HFFc6 (cell line): ENCODE data around the gene CBX8. TPM values are rescaled to one million over a fixed set of nuclear protein-coding genes. Genes with fewer than 3 reads are reported as not detected.

Experiments used
- DNase-seq: peaks from one replicate; pipeline ENCODE4 v3.0.0-alpha.2; 2018
- H3K27ac Mint-ChIP-seq: 2 replicates; pipeline ENCODE4 v1.8.0; 2020; ENCODE audit warnings: mild to moderate bottlenecking, mixed read lengths
- H3K27me3 Mint-ChIP-seq: 2 replicates; pipeline ENCODE4 v1.8.0; 2021; ENCODE audit warnings: mild to moderate bottlenecking, moderate library complexity, mixed read lengths; ENCODE audit not compliant: insufficient read depth
- H3K36me3 Mint-ChIP-seq: 2 replicates; pipeline ENCODE4 v1.8.0; 2021; ENCODE audit warnings: low read depth, mixed read lengths
- H3K4me1 Mint-ChIP-seq: 2 replicates; pipeline ENCODE4 v1.8.0; 2020; ENCODE audit warnings: low read depth, mixed read lengths
- H3K4me3 Mint-ChIP-seq: 2 replicates; pipeline ENCODE4 v1.8.0; 2020; ENCODE audit warnings: mild to moderate bottlenecking, moderate library complexity, mixed read lengths
- H3K9me3 Mint-ChIP-seq: 2 replicates; pipeline ENCODE4 v1.8.0; 2020; ENCODE audit warnings: mild to moderate bottlenecking, mixed read lengths
- CTCF ChIP-seq: fragments of 200-600 bp; sonication (generic); IDR thresholded peaks from 2 replicates; pipeline ENCODE4 v1.5.0; 2021; ENCODE audit warnings: antibody characterized with exemption, mild to moderate bottlenecking
- total RNA-seq, 6 experiments: library from RNA; stranded (reverse); fragmentation: NEBNext Ultra II Directional; extraction: Animal tissue kit (Norgen Biotek cat#: 25700); gene quantifications; 2 replicates in 1 of 6; 3 replicates in 5 of 6; pipeline ENCODE4 v1.2.3, GENCODE V29; 2021

CBX8 gene
- total RNA-seq, 6 experiments from 2014 or later: 6.0 to 10.6 (median 8.1) TPM

GRCh38 chr17:79829457-79829856, 32.6 kb upstream of the CBX8 start:
- Mint-ChIP-seq H3K4me3 (no peak overlapping the region), H3K9me3 (no peaks in the 10 kb centered on the region), H3K27me3 (peaks cover 4% of the 10 kb centered on the region), H3K27ac (no peak overlapping the region), H3K4me1 (peaks cover 13% of the 10 kb centered on the region), H3K36me3 (peaks cover 5% of the 10 kb centered on the region)
- no peak for TF ChIP-seq CTCF
- no peak for DNase-seq

DNA sequence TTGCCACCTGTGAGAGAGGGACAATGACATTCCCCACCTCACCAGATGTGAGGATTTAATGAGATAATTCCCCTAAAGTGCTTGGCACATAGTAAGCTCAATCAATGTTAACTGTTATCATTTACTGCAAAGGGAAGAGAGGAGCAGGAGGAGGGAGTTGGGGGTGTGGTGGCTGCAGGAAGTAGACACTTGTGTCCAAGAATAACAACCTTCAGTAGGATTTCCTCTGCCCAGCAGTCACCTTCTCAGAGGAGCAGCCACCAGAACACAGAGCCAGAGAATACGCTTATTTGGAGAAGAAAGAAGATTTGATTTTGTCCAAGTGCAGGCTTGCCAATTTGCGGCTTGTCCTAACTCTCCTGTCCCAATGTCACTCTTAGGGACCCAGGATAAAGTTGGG, 32.1 kb upstream of the CBX8 start:
- peaks cover 5% of the 10 kb centered on the region for H3K36me3 Mint-ChIP-seq
- peaks cover 6% of the 10 kb centered on the region for H3K27me3 Mint-ChIP-seq
- no peak for DNase-seq
- no peak overlapping the region for H3K4me3 Mint-ChIP-seq
- H3K27ac Mint-ChIP-seq: no peak overlapping the region
- H3K9me3 Mint-ChIP-seq: no peaks in the 10 kb centered on the region
- no peak for TF ChIP-seq CTCF
- H3K4me1 Mint-ChIP-seq: peaks cover 13% of the 10 kb centered on the region

DNA sequence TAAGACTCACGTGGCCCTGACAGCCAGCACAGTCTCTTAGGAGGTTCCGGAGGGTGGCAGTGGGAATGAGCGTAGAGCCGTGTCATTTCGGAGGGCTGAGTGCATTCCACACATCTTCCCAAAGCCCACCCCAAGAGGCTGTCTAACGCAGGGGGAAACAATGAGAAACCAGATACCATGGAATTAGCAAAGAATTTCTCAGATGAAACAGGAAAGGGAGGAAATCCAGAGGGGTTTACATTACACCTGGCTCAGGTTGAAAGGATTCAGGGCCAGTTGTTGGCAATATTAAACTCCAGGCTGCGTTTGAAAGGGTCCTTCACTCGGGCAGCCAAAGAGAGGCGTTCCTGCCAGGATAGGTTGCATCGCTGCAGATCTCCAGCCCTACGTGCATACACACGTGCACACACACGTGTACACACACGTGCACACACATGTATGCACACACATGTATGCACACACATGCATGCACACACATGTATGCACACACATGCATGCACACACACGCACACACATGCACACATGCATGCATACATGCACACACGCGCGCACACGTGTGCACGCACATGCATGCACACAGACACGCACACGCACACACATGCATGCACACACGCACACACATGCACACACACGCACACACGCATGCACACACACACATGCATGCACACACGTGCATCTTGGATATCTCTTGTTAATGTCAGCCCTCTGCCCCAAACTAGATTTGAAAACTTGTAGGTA, 30.1 kb upstream of the CBX8 start:
- no peak for DNase-seq
- Mint-ChIP-seq H3K4me3 (no peak overlapping the region), H3K27ac (no peak overlapping the region), H3K36me3 (no peaks in the 10 kb centered on the region; the same call in 1 of the 2 replicates), H3K4me1 (peaks cover 13% of the 10 kb centered on the region), H3K9me3 (no peaks in the 10 kb centered on the region), H3K27me3 (peaks cover 15% of the 10 kb centered on the region)
- TF ChIP-seq CTCF: no peak

DNA sequence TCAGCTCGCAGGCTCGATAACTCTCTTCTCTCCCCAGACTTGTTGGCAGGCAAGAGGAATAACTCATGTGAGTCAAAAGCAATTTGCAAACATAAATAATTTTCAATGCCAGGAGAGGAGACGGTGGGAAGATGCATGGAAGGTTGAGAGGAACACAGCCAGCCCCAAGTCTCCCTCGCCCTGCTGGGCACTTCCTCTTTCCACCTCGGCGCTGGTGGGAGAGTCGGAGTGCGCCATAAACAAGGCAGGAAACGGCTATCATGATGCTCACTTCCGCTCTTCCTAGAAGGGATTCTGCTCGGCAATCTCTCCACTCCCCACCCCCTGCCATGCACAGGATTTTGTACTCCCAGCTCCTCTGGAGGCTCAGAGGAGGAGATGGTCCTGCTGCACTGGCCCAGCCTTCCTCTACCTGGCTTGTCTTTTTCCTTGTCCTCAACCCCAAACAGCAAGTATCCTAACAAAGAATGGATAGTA, 29.4 kb upstream of the CBX8 start:
- Mint-ChIP-seq H3K27me3 (peaks cover 18% of the 10 kb centered on the region), H3K36me3 (no peaks in the 10 kb centered on the region; the same call in 1 of the 2 replicates), H3K4me3 (no peak overlapping the region), H3K4me1 (peaks cover 13% of the 10 kb centered on the region), H3K9me3 (no peaks in the 10 kb centered on the region), H3K27ac (no peak overlapping the region)
- no peak for TF ChIP-seq CTCF
- DNase-seq: no peak

GRCh38 chr17:79825580-79825921, 28.7 kb upstream of the CBX8 start:
- Mint-ChIP-seq H3K4me1 (peaks cover 13% of the 10 kb centered on the region), H3K27ac (no peak overlapping the region), H3K27me3 (peaks cover 25% of the 10 kb centered on the region), H3K9me3 (no peaks in the 10 kb centered on the region), H3K36me3 (no peaks in the 10 kb centered on the region; the same call in 1 of the 2 replicates), H3K4me3 (no peak overlapping the region)
- no peak for TF ChIP-seq CTCF
- DNase-seq: no peak
